Measurements from ENCODE around the gene KRT84.

The KRT84 gene

GRCh38 chr12:52341066-52341580, 44.3 kb downstream of the KRT84 start:
- DNase-seq: no peak

DNA sequence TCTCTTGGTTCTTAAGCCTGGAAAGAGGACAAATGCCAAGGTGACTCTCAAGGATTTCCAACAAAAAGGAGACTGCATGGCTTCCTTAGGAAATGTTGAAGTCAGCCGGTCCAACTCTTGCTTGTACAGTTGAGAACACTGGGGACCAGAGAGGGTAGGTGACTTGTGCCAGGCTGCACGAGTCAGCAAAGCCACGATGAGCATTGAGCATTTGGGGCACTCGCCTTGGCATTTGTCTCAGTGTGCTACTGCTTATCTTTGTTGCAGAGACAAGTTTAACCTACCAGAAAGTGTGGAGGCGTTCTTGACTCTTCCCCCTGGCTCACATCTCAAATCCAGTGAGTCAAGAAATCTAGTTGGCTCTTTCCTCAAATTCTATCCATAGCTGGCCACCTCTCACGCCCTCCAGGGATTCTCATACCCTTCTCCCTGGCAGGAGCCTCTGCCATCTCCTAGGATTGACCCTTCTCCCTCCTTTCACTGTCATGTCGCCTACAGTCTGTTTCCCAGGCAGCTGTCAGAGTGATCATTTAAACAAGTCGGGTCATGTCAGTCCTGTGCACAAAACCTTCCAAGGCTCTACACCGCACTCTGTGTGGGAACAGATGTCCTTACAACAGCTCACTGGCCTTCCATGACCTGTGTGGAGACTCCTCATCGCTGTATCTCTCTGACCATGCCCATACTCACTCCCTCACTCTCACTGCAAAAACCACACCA, 47.1 kb downstream of the KRT84 start:
- no peak for DNase-seq

- no peak for DNase-seq
These were observed 48.4 kb downstream of the KRT84 start for GRCh38 chr12:52337054-52337453.

DNA sequence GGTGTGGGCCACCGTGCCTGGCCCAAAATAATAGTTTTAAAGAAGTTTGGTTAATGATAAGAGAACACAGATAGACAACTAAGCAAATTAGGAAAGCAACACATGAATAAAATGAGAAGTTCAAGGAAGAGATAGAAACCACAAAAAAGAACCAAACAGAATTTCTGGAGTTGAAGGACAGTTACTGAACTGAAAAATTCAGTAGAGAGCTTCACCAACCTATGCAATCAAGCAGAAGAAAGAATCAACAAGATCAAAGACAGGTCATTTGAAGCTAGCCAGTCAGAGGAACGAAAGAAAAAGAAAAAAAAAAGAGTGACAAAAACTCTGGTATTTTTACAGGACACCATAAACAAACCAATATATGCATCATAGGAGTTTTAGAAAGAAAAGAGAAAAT, 48.8 kb downstream of the KRT84 start:
- DNase-seq: no peak

- no peak for DNase-seq
These were observed 49.7 kb downstream of the KRT84 start for GRCh38 chr12:52335598-52336262.

GRCh38 chr12:52334185-52334584, 51.3 kb downstream of the KRT84 start:
- no peak for DNase-seq

- DNase-seq: no peak
These were observed 52.1 kb downstream of the KRT84 start for GRCh38 chr12:52333321-52333720.

DNA sequence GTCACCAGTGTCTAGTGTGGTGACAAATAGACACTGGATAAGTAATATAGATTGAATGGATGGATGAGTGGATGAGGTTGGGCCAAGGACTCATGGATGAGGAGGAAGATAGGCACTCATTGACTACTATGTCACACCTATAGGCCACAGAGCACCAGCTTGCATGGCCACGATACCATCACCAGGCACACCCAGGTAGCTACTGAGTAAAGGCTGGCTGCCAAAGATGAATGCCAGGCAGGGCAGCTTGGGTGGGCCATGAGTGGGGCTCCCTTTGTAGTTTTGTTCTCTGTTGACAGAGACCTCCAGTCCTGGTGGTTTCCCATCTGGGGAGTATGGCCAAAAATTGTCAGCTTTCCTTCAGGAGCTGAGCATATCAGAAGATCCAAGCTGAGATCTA, 53.1 kb downstream of the KRT84 start:
- no peak for DNase-seq

GRCh38 chr12:52331833-52332232, 53.6 kb downstream of the KRT84 start:
- DNase-seq: no peak

GRCh38 chr12:52331039-52331438, 54.4 kb downstream of the KRT84 start:
- no peak for DNase-seq

DNA sequence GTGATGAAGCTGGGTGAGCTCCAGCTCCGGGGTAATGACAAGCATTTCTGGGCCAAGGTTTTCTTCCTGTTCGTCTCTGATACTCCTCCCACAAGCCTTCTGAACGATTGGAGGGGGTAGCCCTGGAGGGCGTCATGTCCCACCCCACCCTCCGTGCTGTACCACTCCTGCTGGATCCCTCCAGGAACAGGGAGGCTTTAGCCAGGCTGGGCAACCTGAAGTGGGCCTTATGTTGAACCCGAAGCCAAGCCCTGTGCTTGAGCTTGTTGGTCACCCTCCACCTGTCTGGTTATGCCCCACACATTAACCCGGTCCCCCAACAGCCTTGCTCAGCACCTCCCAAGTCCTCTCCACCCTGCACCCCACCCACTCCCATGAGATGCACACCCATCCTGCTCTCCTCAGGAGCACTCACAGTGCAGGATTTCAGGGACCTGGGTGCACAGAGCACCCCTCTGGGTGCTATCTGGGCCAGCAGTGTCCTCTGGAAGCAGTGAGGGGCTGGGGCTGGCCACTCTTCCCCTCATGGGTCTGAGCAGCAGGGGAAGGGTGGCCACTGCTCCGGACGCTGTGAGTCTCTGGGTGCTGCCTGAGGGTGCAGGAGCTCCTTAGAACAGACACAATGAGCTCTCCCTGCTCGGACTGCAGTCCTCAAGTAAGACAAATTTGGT, 57.5 kb downstream of the KRT84 start:
- no peak for DNase-seq
